Endothelial cell of umbilical vein (primary cell): ENCODE results near the gene DUOX2. TPM values are rescaled to one million over a fixed set of nuclear protein-coding genes. Genes with fewer than 3 reads are reported as not detected.

Experiments used
- BruUV-seq: library from RNA; stranded (reverse); fragments of 400-500 nt; replicated peaks from 2 replicates; lab custom pipeline; 2021; lab: Mats Ljungman, UMichigan
- CTCF ChIA-PET: fragments of 300-600, 350-600 bp; sonication (Branson Sonifier 250); formaldehyde crosslinking; loops from one replicate; lab custom pipeline; 2021; ENCODE audit warnings: antibody characterized with exemption, inconsistent platforms; lab: Charles Lee
- POLR2A ChIA-PET: fragments of 300-600, 350-600 bp; sonication (Branson Sonifier 250); formaldehyde crosslinking; loops from one replicate; lab custom pipeline; 2021; ENCODE audit warnings: antibody characterized with exemption, inconsistent platforms; lab: Charles Lee
- DNase-seq: peaks from one replicate; pipeline ENCODE4 v3.0.0-alpha.2; 2011; ENCODE audit warnings: low read depth, low spot score
- FAIRE-seq: peaks from 2 replicates; lab custom pipeline; 2011; peaks lifted over from hg19 to GRCh38; lab: Jason Lieb, UNC
- H2AFZ ChIP-seq: 2 replicates; pipeline ENCODE4 v1.6.0; 2012; ENCODE audit warnings: low read depth, low read length, control low read depth, inconsistent platforms
- H3K27ac ChIP-seq: 2 replicates; pipeline ENCODE4 v1.5.1; 2011; ENCODE audit warnings: low read depth, mild to moderate bottlenecking, control low read depth, low read length, moderate library complexity; ENCODE audit not compliant: insufficient read depth
- H3K27me3 ChIP-seq, 2 experiments: 2 replicates each; pipeline versions ENCODE4 v1.6.0 to v1.6.1; 2011; ENCODE audit warnings: low read length in 2 of 2, mixed read lengths in 1 of 2; ENCODE audit not compliant: control insufficient read depth in 2 of 2, insufficient read depth in 2 of 2
- H3K36me3 ChIP-seq, 2 experiments: 2 replicates in 1 of 2; 3 replicates in 1 of 2; pipeline ENCODE4 v1.5.1; 2011; ENCODE audit warnings: low read length in 2 of 2, mild to moderate bottlenecking in 1 of 2, moderate library complexity in 1 of 2; ENCODE audit not compliant: control insufficient read depth in 2 of 2, insufficient read depth in 2 of 2; ENCODE audit errors: extremely low read depth in 1 of 2
- H3K4me1 ChIP-seq: 3 replicates; pipeline ENCODE4 v1.5.1; 2011; ENCODE audit warnings: mild to moderate bottlenecking, low read length; ENCODE audit not compliant: control insufficient read depth, insufficient read depth; ENCODE audit errors: extremely low read depth
- H3K4me2 ChIP-seq: 2 replicates; pipeline ENCODE4 v1.6.1; 2011; ENCODE audit warnings: low read length, control low read depth, mixed read lengths; ENCODE audit not compliant: insufficient read depth
- H3K4me3 ChIP-seq, 3 experiments: fragments of 200-600 bp in 1 of 3; sonication (generic), shearing (Covaris generic) in 1 of 3; replicated peaks in 1 of 3; 2 replicates each; pipeline ENCODE4 v1.5.1; 2011 to 2016; ENCODE audit warnings: control low read depth in 3 of 3, low read length in 3 of 3, mild to moderate bottlenecking in 2 of 3, inconsistent platforms in 1 of 3, low read depth in 1 of 3, moderate library complexity in 1 of 3; ENCODE audit not compliant: insufficient read depth in 1 of 3
- H3K79me2 ChIP-seq: 2 replicates; pipeline ENCODE4 v1.6.0; 2012; ENCODE audit warnings: low read length, inconsistent platforms; ENCODE audit not compliant: control insufficient read depth, insufficient read depth
- H3K9ac ChIP-seq: replicated peaks from 2 replicates; pipeline ENCODE3; 2011; ENCODE audit warnings: low read length, control low read depth; ENCODE audit not compliant: insufficient read depth; ENCODE audit errors: extremely low read depth
- H3K9me1 ChIP-seq: replicated peaks from 3 replicates; pipeline ENCODE4 v1.6.0; 2011; ENCODE audit warnings: mild to moderate bottlenecking, low read length; ENCODE audit not compliant: control insufficient read depth, insufficient read depth; ENCODE audit errors: extremely low read depth
- H3K9me3 ChIP-seq: replicated peaks from 2 replicates; pipeline ENCODE4 v1.5.1; 2012; ENCODE audit warnings: low read length, inconsistent platforms; ENCODE audit not compliant: control insufficient read depth, insufficient read depth
- H4K20me1 ChIP-seq: replicated peaks from 2 replicates; pipeline ENCODE3; 2011; ENCODE audit warnings: mild to moderate bottlenecking, low read length; ENCODE audit not compliant: control insufficient read depth, insufficient read depth; ENCODE audit errors: extremely low read depth
- CTCF ChIP-seq, 2 donors: IDR thresholded peaks; 1 replicate in 1 of 2; 2 replicates in 1 of 2; pipeline ENCODE4 v1.5.1; 2011; ENCODE audit warnings: low read length in 2 of 2, mild to moderate bottlenecking in 2 of 2, moderate library complexity in 2 of 2, control low read depth in 1 of 2, inconsistent platforms in 1 of 2, low read depth in 1 of 2; ENCODE audit not compliant: insufficient read depth in 1 of 2; ENCODE audit errors: extremely low read depth in 1 of 2
- FOS ChIP-seq: IDR thresholded peaks from 2 replicates; pipeline ENCODE4 v1.6.1; 2011; ENCODE audit warnings: mild to moderate bottlenecking, low read length, moderate library complexity, borderline replicate concordance; ENCODE audit not compliant: insufficient read depth
- GATA2 ChIP-seq: IDR thresholded peaks from 2 replicates; pipeline ENCODE4 v1.7.0; 2011; ENCODE audit warnings: low read depth, mild to moderate bottlenecking, moderate library complexity, mixed read lengths, low read length; ENCODE audit not compliant: insufficient read length, insufficient read depth
- JUN ChIP-seq: IDR thresholded peaks from 2 replicates; pipeline ENCODE4 v1.6.1; 2011; ENCODE audit warnings: borderline replicate concordance, low read depth; ENCODE audit not compliant: insufficient read length, insufficient read depth
- MAX ChIP-seq: IDR thresholded peaks from 2 replicates; pipeline ENCODE4 v1.6.1; 2011; ENCODE audit not compliant: insufficient read depth, insufficient read length
- MYC ChIP-seq: IDR thresholded peaks from one replicate; pipeline ENCODE4 v1.6.1; 2011; ENCODE audit warnings: mild to moderate bottlenecking, low read depth, low read length
- POLR2A ChIP-seq: IDR thresholded peaks from 2 replicates; pipeline ENCODE4 v1.6.1; 2012; ENCODE audit warnings: low read depth, mild to moderate bottlenecking, control low read depth, low read length
- POLR2AphosphoS5 ChIP-seq: IDR thresholded peaks from 2 replicates; pipeline ENCODE4 v1.6.1; 2012; ENCODE audit warnings: low read depth, mild to moderate bottlenecking, control low read depth, low read length, moderate library complexity; ENCODE audit not compliant: insufficient read depth
- dilution Hi-C: fragments of 300-500 bp; cut with MboI; formaldehyde crosslinking; loops from one replicate; pipeline ENCODE4 v1.15.0; 2019; ENCODE audit warnings: low sequenced_read_pairs; ENCODE audit not compliant: extremely low pct_ligation_motif_present
- intact Hi-C: fragments of 100-400 bp; cut with micrococcal nuclease; formaldehyde crosslinking; loops from one replicate; pipeline ENCODE4 v1.10.0; 2022
- polyA plus RNA-seq, 4 experiments: library from polyadenylated mRNA; depleted of rRNA in 3 of 4; stranded (reverse) in 3 of 4; unstranded in 1 of 4; fragments of >200 nt; gene quantifications; 2 replicates each; pipeline versions ENCODE4 v1.2.1 to v1.2.3, GENCODE V29; 2011 to 2012; ENCODE audit warnings: missing spikeins in 1 of 4
- total RNA-seq: library from RNA; stranded (reverse); gene quantifications from 2 replicates; pipeline ENCODE4 v1.2.3, GENCODE V29; 2021

Gene DUOX2
- total and polyA plus RNA-seq, 2 donors (not counting 3 experiments of a cell fraction or from before 2014, with no cell fraction given) = 0.01 TPM; not detected in 1

GRCh38 chr15:45150997-45151396 lies 37.0 kb upstream of the DUOX2 start:
- Histone ChIP-seq H4K20me1 (no peaks in the 10 kb centered on the region), H3K79me2 (no peaks in the 10 kb centered on the region), H3K27ac (no peak overlapping the region), H3K9me1 (no peaks in the 10 kb centered on the region), H2AFZ (no peak overlapping the region), H3K4me3 (no peak overlapping the region), H3K9me3 (no peaks in the 10 kb centered on the region), H3K4me1 (peaks cover 2% of the 10 kb centered on the region), H3K4me2 (no peak overlapping the region), H3K9ac (no peak overlapping the region), H3K36me3 (no peaks in the 10 kb centered on the region), H3K27me3 (no peaks in the 10 kb centered on the region)
- FAIRE-seq (no peak), DNase-seq (no peak)
- TF ChIP-seq FOS = no peak
- no peak for TF ChIP-seq CTCF (IDR thresholded peaks at IDR 0.05; ENCODE audit: extremely low read depth in 1 of 2, insufficient read depth in 1 of 2, low read depth in 1 of 2, low read length in 2 of 2)
- no peak for TF ChIP-seq POLR2AphosphoS5
- no peak for TF ChIP-seq JUN
- no peak for TF ChIP-seq POLR2A
- ChIA-PET POLR2A (no interaction called here), CTCF (no interaction called here)
- BruUV-seq = no TSS peak
- intact Hi-C loops (no loop called here), dilution Hi-C loops (no loop called here)

- Histone ChIP-seq H3K27ac (no peak overlapping the region), H3K4me3 (no peak overlapping the region), H2AFZ (no peak overlapping the region), H3K36me3 (no peaks in the 10 kb centered on the region), H3K4me1 (no peaks in the 10 kb centered on the region), H3K4me2 (no peak overlapping the region), H3K9me3 (no peaks in the 10 kb centered on the region), H4K20me1 (no peaks in the 10 kb centered on the region), H3K27me3 (no peaks in the 10 kb centered on the region), H3K9me1 (no peaks in the 10 kb centered on the region), H3K79me2 (no peaks in the 10 kb centered on the region), H3K9ac (no peak overlapping the region)
- ChIA-PET CTCF (interaction anchor here (1.6 to 1.8 kb wide), 2 partner anchors 13 to 32 kb away, joined by 6 to 8 read pairs; no protein-coding TSS in a partner anchor), POLR2A (no interaction called here)
- DNase-seq = no peak
- TF ChIP-seq MYC (no peak), MAX (no peak), CTCF (IDR thresholded peaks at IDR 0.05; ENCODE audit: extremely low read depth in 1 of 2, insufficient read depth in 1 of 2, low read depth in 1 of 2, low read length in 2 of 2) (no peak), FOS (no peak), POLR2A (no peak), GATA2 (no peak)
- intact Hi-C loops (no loop called here), dilution Hi-C loops (no loop called here)
- no peak for FAIRE-seq
- no TSS peak for BruUV-seq
Observed at GRCh38 chr15:45150481-45150880, 36.5 kb upstream of the DUOX2 start.
